Measurements from ENCODE around the gene SECISBP2. TPM values are rescaled to one million over a fixed set of nuclear protein-coding genes. Genes with fewer than 3 reads are reported as not detected.
"Not testable (repeated sequence)": the region's sequence is repeated elsewhere in the genome, so short reads cannot be mapped to it uniquely, and the experiment has no call there.

SECISBP2 gene
- polyA plus RNA-seq, 1 of the 3 experiments (the other 2 are of a cell fraction) = 21.2 TPM

DNA sequence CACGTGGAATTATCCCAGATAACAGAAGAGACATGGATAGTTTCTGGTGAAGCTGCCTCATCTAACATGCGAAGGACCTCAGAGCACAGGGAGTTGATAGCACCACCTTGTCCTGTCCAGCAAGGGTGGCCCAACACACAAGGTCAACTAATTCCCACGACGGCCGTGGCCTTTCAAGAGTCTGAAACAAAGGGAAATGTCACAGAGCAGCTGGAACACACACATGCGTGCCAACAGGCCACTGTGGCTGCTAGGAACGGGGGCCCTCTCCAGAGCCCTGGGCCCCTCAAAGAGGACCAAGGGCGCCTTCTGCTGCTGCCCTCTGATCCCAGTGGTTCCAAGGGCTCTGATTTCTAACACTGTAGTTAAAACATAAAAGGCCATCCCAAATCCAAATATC is 50.7 kb downstream of the SECISBP2 start:
- Histone ChIP-seq H2AFZ (ENCODE audit: low read depth) (no peak overlapping the region), H3F3A (replicated peaks; ENCODE audit: insufficient read depth) (no peaks in the 10 kb centered on the region), H3K27ac (ENCODE audit: low read depth in 2 of 2, low read length in 1 of 2) (no peak overlapping the region), H3K4me2 (no peak overlapping the region), H3K4me3 (ENCODE audit: low read depth in 2 of 2, low read length in 1 of 2) (no peak overlapping the region), H3K27me3 (ENCODE audit: insufficient read depth) (no peaks in the 10 kb centered on the region), H3K9me3 (no peaks in the 10 kb centered on the region), H4K20me1 (ENCODE audit: insufficient read depth) (no peaks in the 10 kb centered on the region), H3K4me1 (ENCODE audit: control insufficient read depth in 1 of 2, insufficient read depth in 2 of 2, low read depth in 1 of 2, low read length in 1 of 2) (peaks cover 0 to 10% of the 10 kb centered on the region in 2 experiments; a peak in 1 of 4 replicates), H3K79me2 (ENCODE audit: insufficient read depth) (no peaks in the 10 kb centered on the region), H3K9me2 (no peaks in the 10 kb centered on the region), H3K9ac (no peak overlapping the region), H3K36me3 (replicated peaks in 1 of 2; ENCODE audit: control insufficient read depth in 1 of 2, insufficient read depth in 2 of 2, low read length in 1 of 2) (no peaks in the 10 kb centered on the region)
- WGBS (ENCODE audit: low lambda C conversion rate) = 75% methylated on average over 7 of the region's 8 CpGs
- ChIA-PET CTCF (interaction anchor here (1.1 to 1.8 kb wide), 2 partner anchors 50 to 180 kb away, joined by 3 to 7 read pairs; partner anchors contain the start of gene SECISBP2), POLR2A (no interaction called here)
- DNase-seq = no peak
- TF ChIP-seq, protein P1, sequence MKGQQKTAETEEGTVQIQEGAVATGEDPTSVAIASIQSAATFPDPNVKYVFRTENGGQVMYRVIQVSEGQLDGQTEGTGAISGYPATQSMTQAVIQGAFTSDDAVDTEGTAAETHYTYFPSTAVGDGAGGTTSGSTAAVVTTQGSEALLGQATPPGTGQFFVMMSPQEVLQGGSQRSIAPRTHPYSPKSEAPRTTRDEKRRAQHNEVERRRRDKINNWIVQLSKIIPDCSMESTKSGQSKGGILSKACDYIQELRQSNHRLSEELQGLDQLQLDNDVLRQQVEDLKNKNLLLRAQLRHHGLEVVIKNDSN (IDR thresholded peaks at IDR 0.05; ENCODE audit: borderline replicate concordance, low read depth) = no peak
- TF ChIP-seq, protein P2, sequence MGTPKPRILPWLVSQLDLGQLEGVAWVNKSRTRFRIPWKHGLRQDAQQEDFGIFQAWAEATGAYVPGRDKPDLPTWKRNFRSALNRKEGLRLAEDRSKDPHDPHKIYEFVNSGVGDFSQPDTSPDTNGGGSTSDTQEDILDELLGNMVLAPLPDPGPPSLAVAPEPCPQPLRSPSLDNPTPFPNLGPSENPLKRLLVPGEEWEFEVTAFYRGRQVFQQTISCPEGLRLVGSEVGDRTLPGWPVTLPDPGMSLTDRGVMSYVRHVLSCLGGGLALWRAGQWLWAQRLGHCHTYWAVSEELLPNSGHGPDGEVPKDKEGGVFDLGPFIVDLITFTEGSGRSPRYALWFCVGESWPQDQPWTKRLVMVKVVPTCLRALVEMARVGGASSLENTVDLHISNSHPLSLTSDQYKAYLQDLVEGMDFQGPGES (IDR thresholded peaks at IDR 0.05; ENCODE audit: low read depth, low read length) = no peak

DNA sequence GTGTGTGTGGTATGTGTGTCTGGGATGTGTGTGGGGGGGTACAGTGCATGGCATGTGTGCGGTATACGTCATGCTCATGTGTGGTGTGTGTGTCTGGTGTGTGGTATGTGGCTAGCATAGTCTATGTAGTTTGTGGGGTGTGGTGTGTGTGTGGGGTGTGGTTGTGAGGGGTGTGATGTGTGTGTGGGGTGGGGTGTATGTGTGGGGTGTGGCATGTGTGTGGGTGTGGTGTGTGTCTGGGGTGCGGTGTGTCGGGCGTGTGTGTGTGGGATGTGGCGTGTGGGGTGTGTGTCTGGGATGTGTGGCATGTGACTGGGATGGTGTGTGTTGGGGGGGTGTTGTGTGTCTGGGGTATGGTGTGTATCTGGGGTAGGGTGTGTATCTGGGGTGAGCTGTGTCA is 52.3 kb downstream of the SECISBP2 start:
- Histone ChIP-seq H4K20me1 (ENCODE audit: insufficient read depth) (no peaks in the 10 kb centered on the region), H3K9ac (no peak overlapping the region), H3K4me2 (no peak overlapping the region), H3K79me2 (ENCODE audit: insufficient read depth) (no peaks in the 10 kb centered on the region), H3K9me2 (no peaks in the 10 kb centered on the region), H3K4me1 (ENCODE audit: control insufficient read depth in 1 of 2, insufficient read depth in 2 of 2, low read depth in 1 of 2, low read length in 1 of 2) (peaks cover 0 to 11% of the 10 kb centered on the region in 2 experiments; a peak in 1 of 4 replicates), H3K4me3 (ENCODE audit: low read depth in 2 of 2, low read length in 1 of 2) (no peak overlapping the region), H3K36me3 (replicated peaks in 1 of 2; ENCODE audit: control insufficient read depth in 1 of 2, insufficient read depth in 2 of 2, low read length in 1 of 2) (no peaks in the 10 kb centered on the region), H3K9me3 (no peaks in the 10 kb centered on the region), H3K27ac (ENCODE audit: low read depth in 2 of 2, low read length in 1 of 2) (no peak overlapping the region), H3F3A (replicated peaks; ENCODE audit: insufficient read depth) (no peaks in the 10 kb centered on the region), H2AFZ (ENCODE audit: low read depth) (no peak overlapping the region), H3K27me3 (ENCODE audit: insufficient read depth) (no peaks in the 10 kb centered on the region)
- ChIA-PET CTCF (no interaction called here), POLR2A (no interaction called here)
- TF ChIP-seq EZH2phosphoT487 (IDR thresholded peaks at IDR 0.05; ENCODE audit: borderline replicate concordance, low read depth) = no peak
- no peak for TF ChIP-seq TAF1 (IDR thresholded peaks at IDR 0.05; ENCODE audit: borderline replicate concordance, low read depth, low read length)
- TF ChIP-seq GABPA (IDR thresholded peaks at IDR 0.05; ENCODE audit: low read depth) = no peak
- TF ChIP-seq EP300 (IDR thresholded peaks at IDR 0.05; ENCODE audit: borderline replicate concordance in 1 of 2, low read depth in 1 of 2, low read length in 1 of 2) = no peak
- TF ChIP-seq, protein P3, sequence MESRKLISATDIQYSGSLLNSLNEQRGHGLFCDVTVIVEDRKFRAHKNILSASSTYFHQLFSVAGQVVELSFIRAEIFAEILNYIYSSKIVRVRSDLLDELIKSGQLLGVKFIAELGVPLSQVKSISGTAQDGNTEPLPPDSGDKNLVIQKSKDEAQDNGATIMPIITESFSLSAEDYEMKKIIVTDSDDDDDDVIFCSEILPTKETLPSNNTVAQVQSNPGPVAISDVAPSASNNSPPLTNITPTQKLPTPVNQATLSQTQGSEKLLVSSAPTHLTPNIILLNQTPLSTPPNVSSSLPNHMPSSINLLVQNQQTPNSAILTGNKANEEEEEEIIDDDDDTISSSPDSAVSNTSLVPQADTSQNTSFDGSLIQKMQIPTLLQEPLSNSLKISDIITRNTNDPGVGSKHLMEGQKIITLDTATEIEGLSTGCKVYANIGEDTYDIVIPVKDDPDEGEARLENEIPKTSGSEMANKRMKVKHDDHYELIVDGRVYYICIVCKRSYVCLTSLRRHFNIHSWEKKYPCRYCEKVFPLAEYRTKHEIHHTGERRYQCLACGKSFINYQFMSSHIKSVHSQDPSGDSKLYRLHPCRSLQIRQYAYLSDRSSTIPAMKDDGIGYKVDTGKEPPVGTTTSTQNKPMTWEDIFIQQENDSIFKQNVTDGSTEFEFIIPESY (IDR thresholded peaks at IDR 0.05; ENCODE audit: borderline replicate concordance, low read depth) = no peak
- no peak for TF ChIP-seq SMC3 (IDR thresholded peaks at IDR 0.05; ENCODE audit: low read depth, low read length)
- no peak for TF ChIP-seq POLR2AphosphoS5 (IDR thresholded peaks at IDR 0.05; ENCODE audit: low read depth, low read length)
- no peak for TF ChIP-seq JUND (IDR thresholded peaks at IDR 0.05)
- no peak for TF ChIP-seq SIN3A (IDR thresholded peaks at IDR 0.05; ENCODE audit: borderline replicate concordance, low read depth, low read length)
- TF ChIP-seq, protein P1 (IDR thresholded peaks at IDR 0.05; ENCODE audit: borderline replicate concordance, low read depth) = no peak
- TF ChIP-seq, protein P4, sequence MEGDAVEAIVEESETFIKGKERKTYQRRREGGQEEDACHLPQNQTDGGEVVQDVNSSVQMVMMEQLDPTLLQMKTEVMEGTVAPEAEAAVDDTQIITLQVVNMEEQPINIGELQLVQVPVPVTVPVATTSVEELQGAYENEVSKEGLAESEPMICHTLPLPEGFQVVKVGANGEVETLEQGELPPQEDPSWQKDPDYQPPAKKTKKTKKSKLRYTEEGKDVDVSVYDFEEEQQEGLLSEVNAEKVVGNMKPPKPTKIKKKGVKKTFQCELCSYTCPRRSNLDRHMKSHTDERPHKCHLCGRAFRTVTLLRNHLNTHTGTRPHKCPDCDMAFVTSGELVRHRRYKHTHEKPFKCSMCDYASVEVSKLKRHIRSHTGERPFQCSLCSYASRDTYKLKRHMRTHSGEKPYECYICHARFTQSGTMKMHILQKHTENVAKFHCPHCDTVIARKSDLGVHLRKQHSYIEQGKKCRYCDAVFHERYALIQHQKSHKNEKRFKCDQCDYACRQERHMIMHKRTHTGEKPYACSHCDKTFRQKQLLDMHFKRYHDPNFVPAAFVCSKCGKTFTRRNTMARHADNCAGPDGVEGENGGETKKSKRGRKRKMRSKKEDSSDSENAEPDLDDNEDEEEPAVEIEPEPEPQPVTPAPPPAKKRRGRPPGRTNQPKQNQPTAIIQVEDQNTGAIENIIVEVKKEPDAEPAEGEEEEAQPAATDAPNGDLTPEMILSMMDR (IDR thresholded peaks at IDR 0.05) = no peak
- no peak for DNase-seq
- 93% methylated on average over 6 of the region's 6 CpGs for WGBS (ENCODE audit: low lambda C conversion rate)

DNA sequence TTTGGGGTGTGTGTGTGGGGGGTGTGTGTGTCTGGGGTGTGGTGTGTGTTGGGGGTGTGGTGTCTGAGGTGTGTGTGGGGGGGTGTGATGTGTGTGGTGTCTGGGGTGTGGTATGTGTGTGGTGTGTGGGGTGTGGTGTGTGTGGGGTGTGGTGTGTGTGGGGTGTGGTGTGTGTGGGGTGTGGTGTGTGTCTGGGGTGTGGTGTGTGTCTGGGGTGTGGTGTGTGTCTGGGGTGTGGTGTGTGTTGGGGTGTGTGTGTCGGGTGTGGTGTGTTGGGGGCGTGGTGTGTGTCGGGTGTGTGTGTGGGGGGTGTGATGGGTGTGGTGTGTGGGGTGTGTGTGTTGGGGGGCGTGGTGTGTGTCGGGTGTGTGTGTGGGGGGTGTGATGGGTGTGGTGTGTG is 53.5 kb downstream of the SECISBP2 start:
- DNase-seq; H3K27ac ChIP-seq (ENCODE audit: low read depth in 2 of 2, low read length in 1 of 2); H3K4me3 ChIP-seq (ENCODE audit: low read depth in 2 of 2, low read length in 1 of 2); H3K9me2 ChIP-seq; H3K79me2 ChIP-seq (ENCODE audit: insufficient read depth); H3K27me3 ChIP-seq (ENCODE audit: insufficient read depth); H2AFZ ChIP-seq (ENCODE audit: low read depth); H3K4me2 ChIP-seq; H3K9ac ChIP-seq; POLR2A ChIA-PET; H3K36me3 ChIP-seq (replicated peaks in 1 of 2; ENCODE audit: control insufficient read depth in 1 of 2, insufficient read depth in 2 of 2, low read length in 1 of 2); H3K9me3 ChIP-seq; H4K20me1 ChIP-seq (ENCODE audit: insufficient read depth); H3F3A ChIP-seq (replicated peaks; ENCODE audit: insufficient read depth); CTCF ChIA-PET: not testable (repeated sequence)
- 91% methylated on average over 4 of the region's 5 CpGs for WGBS (ENCODE audit: low lambda C conversion rate)
- peaks cover 0 to 14% of the 10 kb centered on the region in 2 experiments; a peak in 1 of 4 replicates for H3K4me1 ChIP-seq (ENCODE audit: control insufficient read depth in 1 of 2, insufficient read depth in 2 of 2, low read depth in 1 of 2, low read length in 1 of 2)
